Measurements from ENCODE around the gene MOGAT2. TPM values are rescaled to one million over a fixed set of nuclear protein-coding genes. Genes with fewer than 3 reads are reported as not detected.

Gene MOGAT2
- total RNA-seq, 1 experiment from 2014 or later = 0.39 TPM

DNA sequence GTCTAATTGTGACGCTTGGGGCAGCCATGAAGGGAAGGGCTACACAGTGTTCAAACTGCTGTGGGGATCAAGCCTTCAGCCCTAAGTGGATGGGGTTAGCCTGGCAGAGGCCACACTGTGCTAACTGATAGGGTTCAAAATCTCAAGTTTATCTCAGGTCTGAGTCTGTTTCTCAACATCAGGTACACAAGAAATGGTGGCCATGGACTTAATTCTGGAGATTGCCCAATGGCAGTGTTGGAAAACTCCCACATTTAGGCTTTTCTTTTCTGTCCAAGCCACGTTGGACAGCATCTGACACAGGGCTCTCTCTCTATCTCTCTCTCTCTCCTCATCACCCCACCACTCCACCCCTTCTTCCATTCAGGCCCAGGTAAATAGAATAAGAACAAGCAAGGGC is 40.0 kb downstream of the MOGAT2 start:
- BruUV-seq (replicated peaks) = no TSS peak
- H3K27ac Mint-ChIP-seq (ENCODE audit: unreplicated experiment) = no peak overlapping the region
- peaks cover 13% of the 10 kb centered on the region for H3K9me3 ChIP-seq
- H3K27me3 ChIP-seq (replicated peaks; ENCODE audit: control insufficient read depth, insufficient read depth, low read length) = no peaks in the 10 kb centered on the region
- ChIA-PET POLR2A (no interaction called here), CTCF (no interaction called here)
- peaks cover 32% of the 10 kb centered on the region for H3K4me1 ChIP-seq
- H3K36me3 ChIP-seq (ENCODE audit: control insufficient read depth, insufficient read depth, low read length) = no peaks in the 10 kb centered on the region
- H3K4me3 Mint-ChIP-seq (ENCODE audit: unreplicated experiment) = no peak overlapping the region
- intact Hi-C loops (cut with micrococcal nuclease; ENCODE audit: unreplicated experiment) = no loop called here
- no peak overlapping the region for H3K4me3 ChIP-seq (ENCODE audit: low read depth, low read length)
- DNase-seq = peak in 1 of 2 experiments; percentile 20
- peaks cover 26% of the 10 kb centered on the region for H3K4me1 Mint-ChIP-seq (ENCODE audit: low read depth, unreplicated experiment)
- H3K27me3 Mint-ChIP-seq (ENCODE audit: insufficient read depth, unreplicated experiment) = no peaks in the 10 kb centered on the region
- TF ChIP-seq, protein P1, sequence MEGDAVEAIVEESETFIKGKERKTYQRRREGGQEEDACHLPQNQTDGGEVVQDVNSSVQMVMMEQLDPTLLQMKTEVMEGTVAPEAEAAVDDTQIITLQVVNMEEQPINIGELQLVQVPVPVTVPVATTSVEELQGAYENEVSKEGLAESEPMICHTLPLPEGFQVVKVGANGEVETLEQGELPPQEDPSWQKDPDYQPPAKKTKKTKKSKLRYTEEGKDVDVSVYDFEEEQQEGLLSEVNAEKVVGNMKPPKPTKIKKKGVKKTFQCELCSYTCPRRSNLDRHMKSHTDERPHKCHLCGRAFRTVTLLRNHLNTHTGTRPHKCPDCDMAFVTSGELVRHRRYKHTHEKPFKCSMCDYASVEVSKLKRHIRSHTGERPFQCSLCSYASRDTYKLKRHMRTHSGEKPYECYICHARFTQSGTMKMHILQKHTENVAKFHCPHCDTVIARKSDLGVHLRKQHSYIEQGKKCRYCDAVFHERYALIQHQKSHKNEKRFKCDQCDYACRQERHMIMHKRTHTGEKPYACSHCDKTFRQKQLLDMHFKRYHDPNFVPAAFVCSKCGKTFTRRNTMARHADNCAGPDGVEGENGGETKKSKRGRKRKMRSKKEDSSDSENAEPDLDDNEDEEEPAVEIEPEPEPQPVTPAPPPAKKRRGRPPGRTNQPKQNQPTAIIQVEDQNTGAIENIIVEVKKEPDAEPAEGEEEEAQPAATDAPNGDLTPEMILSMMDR (IDR thresholded peaks at IDR 0.05; ENCODE audit: insufficient read depth in 1 of 2, low read depth in 1 of 2, low read length in 1 of 2, severe bottlenecking in 1 of 2, unreplicated experiment in 1 of 2) = no peak
- no peaks in the 10 kb centered on the region for H3K9me3 Mint-ChIP-seq (ENCODE audit: unreplicated experiment)
- no peaks in the 10 kb centered on the region for H3K36me3 Mint-ChIP-seq (ENCODE audit: insufficient read depth, unreplicated experiment)

DNA sequence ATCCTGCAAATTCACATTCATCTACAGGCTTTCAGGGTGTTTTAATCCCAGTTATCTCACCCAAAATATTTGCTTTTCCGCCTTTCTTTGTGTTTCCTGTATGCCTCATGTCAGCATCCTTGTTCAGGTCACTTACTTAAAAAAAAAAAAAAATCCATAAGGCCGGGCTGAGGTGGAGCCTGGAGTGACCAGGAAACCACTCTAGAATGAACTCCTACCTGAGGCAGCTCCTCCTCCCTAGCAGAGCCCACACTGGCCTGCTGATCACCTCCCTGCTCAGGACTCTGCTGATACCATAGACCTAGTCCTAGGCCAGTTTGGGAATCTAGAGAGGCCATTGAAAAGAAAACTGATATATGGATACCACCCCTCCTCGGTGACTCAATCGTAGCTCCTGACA is 42.2 kb downstream of the MOGAT2 start:
- Mint-ChIP-seq H3K4me3 (ENCODE audit: unreplicated experiment) (no peak overlapping the region), H3K27me3 (ENCODE audit: insufficient read depth, unreplicated experiment) (no peaks in the 10 kb centered on the region), H3K9me3 (ENCODE audit: unreplicated experiment) (no peaks in the 10 kb centered on the region), H3K27ac (ENCODE audit: unreplicated experiment) (peak overlapping the region; percentile 27), H3K36me3 (ENCODE audit: insufficient read depth, unreplicated experiment) (no peaks in the 10 kb centered on the region), H3K4me1 (ENCODE audit: low read depth, unreplicated experiment) (peaks cover 34% of the 10 kb centered on the region)
- TF ChIP-seq, protein P1 (IDR thresholded peaks at IDR 0.05; ENCODE audit: insufficient read depth in 1 of 2, low read depth in 1 of 2, low read length in 1 of 2, severe bottlenecking in 1 of 2, unreplicated experiment in 1 of 2) = no peak
- intact Hi-C loops (cut with micrococcal nuclease; ENCODE audit: unreplicated experiment) = no loop called here
- DNase-seq = peak; percentile 43 to 57
- H3K4me3 ChIP-seq (ENCODE audit: low read depth, low read length) = no peak overlapping the region
- CTCF ChIA-PET = interaction anchor here (1.3 to 2.1 kb wide), 2 partner anchors 35 to 37 kb away, joined by 3 to 10 read pairs; no protein-coding TSS in a partner anchor
- POLR2A ChIA-PET = no interaction called here
- no peaks in the 10 kb centered on the region for H3K36me3 ChIP-seq (ENCODE audit: control insufficient read depth, insufficient read depth, low read length)
- peaks cover 37% of the 10 kb centered on the region for H3K4me1 ChIP-seq
- H3K27me3 ChIP-seq (replicated peaks; ENCODE audit: control insufficient read depth, insufficient read depth, low read length) = no peaks in the 10 kb centered on the region
- no TSS peak for BruUV-seq (replicated peaks)
- peaks cover 10% of the 10 kb centered on the region; the same call in 1 of the 2 replicates for H3K9me3 ChIP-seq

DNA sequence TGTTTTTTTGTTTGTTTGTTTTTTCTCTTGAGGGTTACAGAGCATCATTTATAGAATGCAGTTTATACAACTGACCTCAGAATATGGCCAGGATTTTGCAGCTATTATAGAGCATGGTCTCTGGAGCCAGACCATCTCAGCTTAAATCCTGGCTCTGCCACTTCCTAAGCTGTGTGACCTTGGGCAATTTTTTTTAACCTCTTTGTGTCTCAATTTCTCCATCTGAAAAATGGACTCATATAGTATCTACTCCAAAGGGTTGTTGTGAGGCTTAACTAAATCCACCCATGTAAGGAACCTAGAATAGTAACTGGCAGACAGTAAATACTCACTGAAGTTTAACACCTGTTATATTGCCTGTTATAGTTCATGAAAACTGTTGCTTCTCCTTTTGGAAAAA is 42.6 kb downstream of the MOGAT2 start:
- Histone ChIP-seq H3K4me3 (ENCODE audit: low read depth, low read length) (no peak overlapping the region), H3K4me1 (peaks cover 35% of the 10 kb centered on the region), H3K36me3 (ENCODE audit: control insufficient read depth, insufficient read depth, low read length) (no peaks in the 10 kb centered on the region), H3K27me3 (replicated peaks; ENCODE audit: control insufficient read depth, insufficient read depth, low read length) (no peaks in the 10 kb centered on the region), H3K9me3 (peaks cover 6% of the 10 kb centered on the region; the same call in 1 of the 2 replicates)
- CTCF ChIA-PET = interaction anchor here (1.3 to 2.1 kb wide), 2 partner anchors 35 to 37 kb away, joined by 3 to 10 read pairs; no protein-coding TSS in a partner anchor
- no peaks in the 10 kb centered on the region for H3K36me3 Mint-ChIP-seq (ENCODE audit: insufficient read depth, unreplicated experiment)
- H3K9me3 Mint-ChIP-seq (ENCODE audit: unreplicated experiment) = no peaks in the 10 kb centered on the region
- intact Hi-C loops (cut with micrococcal nuclease; ENCODE audit: unreplicated experiment) = no loop called here
- H3K27me3 Mint-ChIP-seq (ENCODE audit: insufficient read depth, unreplicated experiment) = no peaks in the 10 kb centered on the region
- TF ChIP-seq, protein P1 (IDR thresholded peaks at IDR 0.05; ENCODE audit: insufficient read depth in 1 of 2, low read depth in 1 of 2, low read length in 1 of 2, severe bottlenecking in 1 of 2, unreplicated experiment in 1 of 2) = no peak
- peak overlapping the region; percentile 27 for H3K27ac Mint-ChIP-seq (ENCODE audit: unreplicated experiment)
- no TSS peak for BruUV-seq (replicated peaks)
- H3K4me1 Mint-ChIP-seq (ENCODE audit: low read depth, unreplicated experiment) = peaks cover 34% of the 10 kb centered on the region
- POLR2A ChIA-PET = no interaction called here
- DNase-seq = no peak
- no peak overlapping the region for H3K4me3 Mint-ChIP-seq (ENCODE audit: unreplicated experiment)
